Right lobe of liver (tissue), 6 donors: ENCODE results near the gene AXIN2. TPM values are rescaled to one million over a fixed set of nuclear protein-coding genes. Genes with fewer than 3 reads are reported as not detected.

Experiments
- ATAC-seq, 4 donors: fragments of 200-7000 bp; cut with Tn5 transposase; one replicate each; pipeline ENCODE4 v1.9.1; 2020; ENCODE audit warnings: mild to moderate bottlenecking in 4 of 4, moderate library complexity in 4 of 4
- DNase-seq, 3 donors: peaks; one replicate each; pipeline ENCODE4 v3.0.0-alpha.2; 2020
- H3K27ac ChIP-seq, 3 donors: fragments of 200-600 bp; one replicate each; pipeline ENCODE4 v1.8.0; 2022
- H3K27me3 ChIP-seq, 2 donors: fragments of 200-600 bp; one replicate each; pipeline ENCODE4 v1.8.0; 2022
- H3K36me3 ChIP-seq, 4 donors: fragments of 200-600 bp; sonication (generic) in 1 of 4; one replicate each; pipeline versions ENCODE4 v1.5.1 to v1.8.0; 2017 to 2022; ENCODE audit warnings: control low read depth in 1 of 4
- H3K4me1 ChIP-seq, 4 donors: fragments of 200-600 bp; sonication (generic) in 1 of 4; one replicate each; pipeline versions ENCODE4 v1.5.1 to v1.8.0; 2017 to 2022; ENCODE audit warnings: control low read depth in 1 of 4
- H3K4me3 ChIP-seq, 3 donors: fragments of 200-600 bp; one replicate each; pipeline ENCODE4 v1.8.0; 2022
- H3K9me3 ChIP-seq, 4 donors: fragments of 200-600 bp; sonication (generic) in 1 of 4; one replicate each; pipeline versions ENCODE4 v1.5.1 to v1.8.0; 2017 to 2022; ENCODE audit warnings: control low read depth in 1 of 4
- POLR2A ChIP-seq: fragments of 450-650 bp; IDR thresholded peaks from one replicate; pipeline ENCODE4 v1.6.1; 2017; ENCODE audit warnings: antibody characterized with exemption, mild to moderate bottlenecking
- WGBS: methylation state at CpG from one replicate; pipeline ENCODE4 v1.1.6; 2018; ENCODE audit warnings: low coverage, low lambda C conversion rate; ENCODE audit not compliant: insufficient coverage; ENCODE audit errors: missing lambda C conversion rate; 5-methylcytosine and 5-hydroxymethylcytosine counted together
- intact Hi-C, 2 donors: fragments of 100-400 bp; cut with DNase I; formaldehyde crosslinking; loops; one replicate each; pipeline versions ENCODE4 v1.11.2 to v1.14.1; 2022
- total RNA-seq, 6 experiments: library from RNA; depleted of rRNA in 2 of 6; stranded (reverse); fragments of >200 nt in 2 of 6; fragmentation: NEBNext Ultra II Directional in 3 of 6; extraction: Animal tissue kit (Norgen Biotek cat#: 25700) in 3 of 6; gene quantifications; one replicate each; pipeline versions ENCODE4 v1.1.0 to v1.2.4, GENCODE V29; 2016 to 2023
- TF ChIP-seq, protein P1 (sequence below), 4 donors: fragments of 200-600 bp in 3 of 4; fragments of 450-650 bp in 1 of 4; IDR thresholded peaks; one replicate each; pipeline versions ENCODE4 v1.5.1 to v1.8.0; 2016 to 2022; ENCODE audit warnings: antibody characterized with exemption in 4 of 4, mild to moderate bottlenecking in 2 of 4
- donor health status: DM: no; HTN: yes; CAD: no.
- donor health status: DM: no; HTN: no; CAD: no.
- donor health status: DM: no; HTN: no; CAD: no.
- donor health status: DM: no; HTN: yes; CAD: no.
- donor health status: DM: no; HTN: yes; CAD: no.

AXIN2 gene
- total RNA-seq, 6 experiments from 2014 or later: 1.0 to 2.4 (median 2.0) TPM

DNA sequence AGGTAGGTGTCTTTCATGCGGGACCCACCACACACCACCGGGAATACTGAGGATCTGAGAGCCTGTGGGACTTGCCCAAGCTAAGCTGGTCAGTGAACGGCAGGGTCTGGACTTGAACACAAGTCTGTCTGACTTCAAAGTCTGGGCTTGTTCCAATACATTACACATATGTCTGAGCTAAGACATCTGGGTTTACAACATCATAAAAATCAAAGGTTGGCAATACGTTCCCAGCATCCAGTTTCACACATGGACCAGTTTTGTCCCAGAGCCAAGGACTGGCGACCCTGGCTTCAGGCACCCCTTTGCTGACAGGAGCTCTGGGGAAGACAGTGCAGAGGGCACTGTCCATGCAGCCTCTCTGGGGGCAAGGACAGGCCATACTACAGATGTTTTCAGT is 27.9 kb upstream of the AXIN2 start:
- ATAC-seq: no peak
- DNase-seq: no peak
- WGBS: 50% methylated on average over 1 of the region's 5 CpGs

DNA sequence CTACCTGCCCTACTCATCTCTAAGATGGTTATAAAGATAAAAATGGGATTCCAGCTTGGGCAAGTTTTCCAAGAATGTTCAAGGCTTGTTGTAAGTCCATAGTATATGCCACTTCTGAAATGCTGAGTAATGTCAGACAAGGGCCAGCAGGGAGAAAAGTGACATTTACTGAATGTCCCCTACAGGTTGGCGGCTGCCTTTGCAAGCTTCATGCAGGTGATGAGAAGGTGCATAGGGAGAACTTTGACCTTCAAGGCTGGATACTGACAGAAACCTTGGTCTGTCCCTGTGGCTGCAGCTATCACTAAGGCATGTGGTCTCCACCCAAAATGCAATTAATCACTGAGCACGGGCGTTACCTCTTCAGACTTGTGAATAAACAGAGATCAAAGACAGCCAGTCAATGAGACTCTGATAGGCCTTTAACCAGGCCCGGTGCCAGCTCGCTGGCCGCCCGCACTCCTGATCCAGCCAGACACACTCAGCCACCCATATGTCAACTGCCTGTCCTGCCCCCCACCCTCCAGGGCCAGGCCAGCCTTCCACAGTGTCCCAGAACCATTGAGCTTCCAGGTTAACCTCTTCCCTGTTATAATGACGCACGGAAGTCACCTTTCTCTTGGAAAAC is 26.8 kb upstream of the AXIN2 start:
- DNase-seq: no peak
- Histone ChIP-seq H3K4me1 (no peaks in the 10 kb centered on the region), H3K36me3 (no peaks in the 10 kb centered on the region), H3K27me3 (no peaks in the 10 kb centered on the region), H3K27ac (no peak overlapping the region), H3K9me3 (no peaks in the 10 kb centered on the region), H3K4me3 (no peak overlapping the region)
- no peak for TF ChIP-seq POLR2A
- TF ChIP-seq, protein P1, sequence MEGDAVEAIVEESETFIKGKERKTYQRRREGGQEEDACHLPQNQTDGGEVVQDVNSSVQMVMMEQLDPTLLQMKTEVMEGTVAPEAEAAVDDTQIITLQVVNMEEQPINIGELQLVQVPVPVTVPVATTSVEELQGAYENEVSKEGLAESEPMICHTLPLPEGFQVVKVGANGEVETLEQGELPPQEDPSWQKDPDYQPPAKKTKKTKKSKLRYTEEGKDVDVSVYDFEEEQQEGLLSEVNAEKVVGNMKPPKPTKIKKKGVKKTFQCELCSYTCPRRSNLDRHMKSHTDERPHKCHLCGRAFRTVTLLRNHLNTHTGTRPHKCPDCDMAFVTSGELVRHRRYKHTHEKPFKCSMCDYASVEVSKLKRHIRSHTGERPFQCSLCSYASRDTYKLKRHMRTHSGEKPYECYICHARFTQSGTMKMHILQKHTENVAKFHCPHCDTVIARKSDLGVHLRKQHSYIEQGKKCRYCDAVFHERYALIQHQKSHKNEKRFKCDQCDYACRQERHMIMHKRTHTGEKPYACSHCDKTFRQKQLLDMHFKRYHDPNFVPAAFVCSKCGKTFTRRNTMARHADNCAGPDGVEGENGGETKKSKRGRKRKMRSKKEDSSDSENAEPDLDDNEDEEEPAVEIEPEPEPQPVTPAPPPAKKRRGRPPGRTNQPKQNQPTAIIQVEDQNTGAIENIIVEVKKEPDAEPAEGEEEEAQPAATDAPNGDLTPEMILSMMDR (IDR thresholded peaks at IDR 0.05): no peak
- no peak for ATAC-seq
- WGBS: 89% methylated on average over 3 of the region's 9 CpGs
- intact Hi-C loops: no loop called here

More for the DNA sequence above, 27.9 kb upstream of the AXIN2 start:
- Histone ChIP-seq H3K27me3 (no peaks in the 10 kb centered on the region), H3K4me3 (no peak overlapping the region), H3K36me3 (no peaks in the 10 kb centered on the region), H3K27ac (no peak overlapping the region), H3K4me1 (no peaks in the 10 kb centered on the region), H3K9me3 (no peaks in the 10 kb centered on the region)
- intact Hi-C loops: no loop called here
- TF ChIP-seq, protein P1 (IDR thresholded peaks at IDR 0.05): no peak
- no peak for TF ChIP-seq POLR2A

DNA sequence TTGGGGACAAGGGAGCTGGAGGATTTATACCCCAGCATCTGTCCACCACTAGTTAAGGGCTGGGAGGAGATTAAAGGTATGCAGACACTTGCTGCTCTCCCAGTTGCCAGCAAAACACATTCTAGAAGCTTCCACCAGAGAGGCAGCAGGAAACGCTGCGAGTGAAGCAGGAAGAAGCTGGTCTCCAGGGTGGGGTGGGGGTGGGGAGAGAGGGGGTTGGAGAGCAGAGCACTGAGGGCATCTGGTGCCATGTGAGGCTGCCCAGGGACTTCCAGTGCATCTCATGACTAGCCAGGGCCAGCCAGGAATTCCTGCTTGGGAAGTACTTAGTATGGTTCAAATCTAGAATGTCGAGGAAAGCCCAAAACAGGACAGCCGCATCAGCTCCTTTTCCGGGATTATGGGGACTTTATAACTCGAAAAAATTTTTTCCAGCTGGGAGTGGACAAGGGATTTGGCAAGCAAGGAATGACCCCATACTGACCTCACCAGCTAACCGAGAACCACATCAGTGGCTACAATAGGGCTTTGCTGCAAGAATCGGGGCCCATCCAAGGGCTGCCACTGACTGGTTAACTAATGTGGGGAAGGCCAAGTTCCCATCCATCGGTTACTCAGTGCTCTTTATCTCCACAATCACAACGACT is 26.2 kb upstream of the AXIN2 start:
- no peak for ATAC-seq
- TF ChIP-seq, protein P1 (IDR thresholded peaks at IDR 0.05): no peak
- TF ChIP-seq POLR2A: no peak
- H3K4me1 ChIP-seq: no peaks in the 10 kb centered on the region
- H3K27me3 ChIP-seq: no peaks in the 10 kb centered on the region
- no peak for DNase-seq
- 55% methylated on average over 10 of the region's 10 CpGs for WGBS
- H3K9me3 ChIP-seq: no peaks in the 10 kb centered on the region
- intact Hi-C loops: no loop called here
- H3K4me3 ChIP-seq: no peak overlapping the region
- no peak overlapping the region for H3K27ac ChIP-seq
- H3K36me3 ChIP-seq: no peaks in the 10 kb centered on the region

DNA sequence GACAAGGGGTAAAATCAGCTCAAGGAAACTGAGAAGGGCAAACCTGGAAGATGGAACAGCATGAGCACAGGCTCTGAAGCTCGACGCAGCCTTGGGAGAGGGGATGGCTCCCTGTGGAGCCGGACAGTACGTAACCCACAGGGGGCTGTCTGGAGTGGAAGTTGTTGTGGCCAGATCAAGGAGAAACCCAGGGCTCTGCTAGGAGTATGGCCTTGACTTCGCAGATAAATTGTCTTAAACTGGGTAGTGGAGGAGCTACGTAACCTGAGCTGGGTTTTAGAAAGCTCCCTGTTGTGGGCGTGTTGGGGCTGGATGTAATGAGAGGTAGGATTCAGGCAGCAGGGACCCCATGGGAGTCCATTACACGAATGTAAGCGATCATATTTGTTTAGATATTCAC is 25.5 kb upstream of the AXIN2 start:
- H3K4me1 ChIP-seq: no peaks in the 10 kb centered on the region
- TF ChIP-seq POLR2A: no peak
- TF ChIP-seq, protein P1 (IDR thresholded peaks at IDR 0.05): no peak
- 68% methylated on average over 5 of the region's 9 CpGs for WGBS
- H3K9me3 ChIP-seq: no peaks in the 10 kb centered on the region
- H3K36me3 ChIP-seq: no peaks in the 10 kb centered on the region
- DNase-seq: no peak
- intact Hi-C loops: no loop called here
- H3K4me3 ChIP-seq: no peak overlapping the region
- no peak for ATAC-seq
- no peaks in the 10 kb centered on the region for H3K27me3 ChIP-seq
- no peak overlapping the region for H3K27ac ChIP-seq
